ENCODE data around the gene IRS1.

Gene IRS1

GRCh38 chr2:226755631-226756030, 44.0 kb downstream of the IRS1 start:
- CTCF ChIA-PET: interaction anchor here (1.0 to 1.8 kb wide), 5 partner anchors 10 to 86 kb away, joined by 3 to 6 read pairs (median 4); no protein-coding TSS in a partner anchor

GRCh38 chr2:226754821-226755604, 44.6 kb downstream of the IRS1 start:
- CTCF ChIA-PET: interaction anchor here (1.0 to 1.8 kb wide), 5 partner anchors 11 to 85 kb away, joined by 3 to 6 read pairs (median 4); no protein-coding TSS in a partner anchor
- TF ChIP-seq CTCF (IDR thresholded peaks at IDR 0.05; ENCODE audit: control extremely low read depth, extremely low read depth, low read depth, missing control alignments): no peak
- no peak for DNase-seq (ENCODE audit: extremely low spot score)
- POLR2A ChIA-PET: no interaction called here

More at GRCh38 chr2:226755631-226756030, 44.0 kb downstream of the IRS1 start:
- POLR2A ChIA-PET: no interaction called here
- no peak for TF ChIP-seq CTCF (IDR thresholded peaks at IDR 0.05; ENCODE audit: control extremely low read depth, extremely low read depth, low read depth, missing control alignments)
- DNase-seq (ENCODE audit: extremely low spot score): no peak

DNA sequence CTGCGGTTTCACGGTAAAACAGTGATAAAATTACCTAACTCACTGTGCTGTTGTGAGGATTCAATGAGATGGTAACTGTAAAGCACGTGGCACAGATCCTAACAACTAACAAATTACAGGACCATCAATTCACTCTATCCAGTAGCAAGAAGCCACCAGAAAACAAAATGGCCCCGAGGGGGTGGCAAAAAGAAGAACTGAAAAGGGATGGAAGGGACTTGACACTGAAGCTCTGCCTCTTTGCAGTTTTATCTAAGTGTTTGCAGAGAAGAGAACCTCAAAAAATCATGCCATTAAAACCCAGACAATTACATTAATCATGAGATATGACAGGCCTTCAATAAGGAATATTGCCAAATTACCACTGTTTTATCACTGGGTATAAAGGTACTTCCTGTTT, 46.7 kb downstream of the IRS1 start:
- CTCF ChIA-PET: interaction anchor here (1.4 kb wide), 1 partner anchor 10 kb away, joined by 7 read pairs; no protein-coding TSS in a partner anchor
- no peak for TF ChIP-seq CTCF (IDR thresholded peaks at IDR 0.05; ENCODE audit: control extremely low read depth, extremely low read depth, low read depth, missing control alignments)
- no peak for DNase-seq (ENCODE audit: extremely low spot score)
- POLR2A ChIA-PET: no interaction called here

DNA sequence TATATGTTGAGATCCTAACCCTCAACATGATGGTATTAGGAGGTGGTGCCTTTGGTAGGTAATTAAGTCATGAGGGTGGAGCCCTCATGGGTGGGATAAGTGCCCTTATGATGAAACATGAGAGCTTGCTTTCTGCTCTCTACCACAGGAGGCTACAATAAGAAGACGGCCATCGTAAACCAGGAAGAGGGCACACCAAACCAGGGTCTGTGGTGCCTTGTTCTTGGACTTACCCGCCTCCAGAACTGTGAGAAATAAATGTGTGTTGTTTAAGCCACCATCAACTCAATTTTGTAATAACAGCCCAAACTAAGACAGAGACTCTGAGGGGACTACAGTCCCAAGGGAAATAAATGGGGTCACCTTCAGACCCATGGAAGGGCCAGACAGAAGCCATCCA, 52.3 kb downstream of the IRS1 start:
- no peak for DNase-seq (ENCODE audit: extremely low spot score)
- ChIA-PET CTCF (no interaction called here), POLR2A (no interaction called here)
- TF ChIP-seq CTCF (IDR thresholded peaks at IDR 0.05; ENCODE audit: control extremely low read depth, extremely low read depth, low read depth, missing control alignments): no peak

DNA sequence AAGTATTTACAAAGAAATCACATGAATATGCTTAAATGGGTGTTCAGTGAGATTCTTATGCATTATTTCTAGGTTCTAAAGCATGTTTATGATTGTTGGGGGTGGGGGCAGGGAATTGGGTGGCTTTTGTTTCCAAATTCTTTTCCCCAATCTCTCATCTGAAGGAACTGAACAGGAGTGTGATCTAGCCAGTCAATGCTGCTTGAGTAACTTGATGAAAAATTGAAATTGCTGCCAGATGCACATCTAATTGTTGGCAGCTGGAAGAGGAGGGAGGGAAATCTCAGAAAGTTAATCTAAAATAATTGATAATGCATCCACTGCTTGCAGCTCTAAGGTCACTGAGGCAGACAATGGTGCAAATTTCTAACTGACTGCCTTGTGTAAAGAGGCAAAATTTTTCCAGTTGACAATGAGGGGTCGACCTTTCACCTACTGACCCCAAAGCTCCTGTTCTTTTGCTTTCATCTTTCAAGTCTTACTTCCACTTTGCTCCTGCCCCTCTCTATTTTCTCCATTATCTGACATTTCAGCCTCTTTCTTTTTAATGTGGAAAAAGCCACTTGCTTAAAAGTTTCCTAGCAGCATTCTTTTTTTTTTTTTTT, 53.3 kb downstream of the IRS1 start:
- ChIA-PET CTCF (no interaction called here), POLR2A (no interaction called here)
- no peak for DNase-seq (ENCODE audit: extremely low spot score)
- no peak for TF ChIP-seq CTCF (IDR thresholded peaks at IDR 0.05; ENCODE audit: control extremely low read depth, extremely low read depth, low read depth, missing control alignments)

- POLR2A ChIA-PET: no interaction called here
- no peak for TF ChIP-seq CTCF (IDR thresholded peaks at IDR 0.05; ENCODE audit: control extremely low read depth, extremely low read depth, low read depth, missing control alignments)
- DNase-seq (ENCODE audit: extremely low spot score): no peak
- CTCF ChIA-PET: interaction anchor here (0.8 to 2.7 kb wide), 3 partner anchors 9 to 17 kb away, joined by 4 to 9 read pairs (median 7); no protein-coding TSS in a partner anchor
Measured at GRCh38 chr2:226743915-226744314, 55.7 kb downstream of the IRS1 start.

Data from GM10248 (cell line).